Stimulated activated CD8-positive, alpha-beta memory T cell treated with anti-CD3 and anti-CD28 coated beads, Interleukin-7, amount 100 ng/mL, for 48 hours (primary cell): ENCODE results near the gene HOXC5.

Source experiments
- DNase-seq, 2 donors: peaks; one replicate each; pipeline ENCODE4 v3.0.0-alpha.2; 2020; ENCODE audit warnings: low read depth in 1 of 2; ENCODE audit errors: extremely low read depth in 1 of 2

The HOXC5 gene

DNA sequence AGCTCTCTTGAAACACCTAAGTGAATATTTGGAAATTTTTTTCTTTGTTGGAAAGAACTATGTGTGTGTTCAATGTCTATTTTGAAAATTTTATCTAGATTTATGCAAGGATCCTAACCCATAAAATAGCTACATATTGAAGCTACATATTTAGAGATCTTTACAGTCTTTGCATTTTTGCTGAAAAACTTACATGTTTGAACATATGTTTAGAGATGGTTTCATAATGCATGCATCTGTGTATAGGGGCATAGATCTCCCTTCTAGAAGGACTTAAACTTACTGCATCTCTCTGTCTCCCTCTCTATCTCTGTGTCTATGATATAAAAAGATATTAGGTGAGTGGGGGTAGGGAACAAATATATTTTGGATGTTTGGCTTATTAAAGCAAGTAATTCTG lies 12.6 kb downstream of the HOXC5 start:
- no peak for DNase-seq

DNA sequence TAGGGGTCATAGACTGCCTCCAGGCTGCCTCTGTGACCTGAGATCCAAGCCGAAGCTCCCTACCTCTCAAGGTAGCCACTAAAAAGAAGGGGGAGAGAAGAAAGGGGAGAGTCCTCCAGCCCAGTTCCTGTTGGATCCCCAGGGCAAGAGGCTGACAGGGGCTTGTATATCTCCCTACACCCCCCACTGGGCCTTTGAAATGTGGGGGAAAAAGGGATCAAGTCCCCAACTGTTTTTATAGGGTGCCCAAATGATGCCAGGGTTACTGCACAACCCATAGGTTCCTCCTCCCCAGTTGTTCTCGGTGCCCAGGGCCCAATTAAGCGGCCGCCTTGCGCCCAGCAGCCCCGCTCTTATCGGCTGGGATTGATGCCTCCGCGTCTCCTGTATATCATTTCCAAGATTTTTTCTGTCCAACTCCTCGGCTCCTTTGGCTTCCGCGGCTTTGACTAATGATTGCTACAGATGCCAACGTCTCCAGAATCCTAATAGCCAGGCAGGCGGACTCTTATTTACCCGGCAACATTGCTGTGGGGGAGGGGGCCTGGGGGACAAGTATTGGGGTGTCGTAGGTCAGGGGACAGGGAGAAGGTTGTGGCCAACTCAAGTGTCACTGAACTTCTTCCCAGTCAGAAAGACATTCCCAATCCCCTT lies 13.1 kb downstream of the HOXC5 start:
- no peak for DNase-seq

DNA sequence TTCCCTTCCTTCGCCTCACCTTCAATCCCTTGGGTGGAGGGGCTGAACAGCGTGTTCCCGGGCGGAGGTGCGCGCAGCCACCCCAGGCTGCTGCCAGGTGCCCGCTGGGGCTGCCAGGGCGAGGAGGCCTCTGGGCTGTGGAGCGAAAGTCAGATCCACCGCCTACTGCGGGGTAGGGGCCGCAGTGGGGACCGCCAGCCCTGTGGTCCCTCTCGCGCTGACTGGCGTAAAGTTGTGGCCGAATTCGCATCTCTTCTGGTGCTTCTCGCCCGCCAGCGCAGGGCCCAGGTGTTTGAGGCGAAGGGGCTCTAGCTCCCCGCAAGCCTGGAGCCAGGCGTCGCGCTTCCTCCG lies 13.9 kb downstream of the HOXC5 start:
- DNase-seq, result no peak

DNA sequence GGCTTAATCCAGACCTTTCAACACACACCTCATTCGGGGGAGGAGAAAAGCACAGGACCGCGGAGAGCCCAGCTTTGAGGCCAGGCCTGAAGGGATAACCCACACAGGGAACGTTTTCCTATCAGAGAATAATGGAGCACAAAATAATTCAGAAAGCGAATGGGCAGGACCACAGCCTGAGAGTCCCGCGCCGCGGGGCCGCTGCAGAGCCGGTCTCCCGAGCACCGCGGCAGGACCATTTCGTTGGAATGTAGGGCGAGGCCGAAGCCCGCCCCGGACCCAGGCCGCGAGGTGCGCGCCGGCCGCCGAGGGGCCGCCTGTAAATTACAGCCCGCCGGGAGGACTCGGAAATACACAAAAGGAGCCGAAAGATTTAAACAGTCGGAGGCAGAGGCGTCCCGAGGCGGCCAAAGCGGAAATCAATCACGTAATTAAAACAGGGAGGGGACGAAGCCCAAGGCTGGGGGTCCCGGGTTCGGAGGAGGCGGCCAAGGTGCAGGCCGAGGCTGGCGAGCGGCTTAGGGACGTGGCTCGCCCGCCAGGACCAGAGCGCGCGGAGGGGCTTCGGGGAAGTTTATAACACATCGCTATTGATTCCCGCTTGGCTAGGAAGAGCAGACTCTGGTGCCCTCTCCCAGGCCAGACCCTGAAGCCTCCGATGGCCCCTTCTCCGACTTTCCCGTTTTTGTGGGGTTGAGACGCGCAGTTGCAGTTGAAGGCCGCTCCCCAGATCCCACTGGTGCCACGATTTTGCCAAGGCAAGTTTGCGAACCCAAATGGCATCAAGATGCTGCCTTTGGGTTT lies 14.5 kb downstream of the HOXC5 start:
- no peak for DNase-seq

DNA sequence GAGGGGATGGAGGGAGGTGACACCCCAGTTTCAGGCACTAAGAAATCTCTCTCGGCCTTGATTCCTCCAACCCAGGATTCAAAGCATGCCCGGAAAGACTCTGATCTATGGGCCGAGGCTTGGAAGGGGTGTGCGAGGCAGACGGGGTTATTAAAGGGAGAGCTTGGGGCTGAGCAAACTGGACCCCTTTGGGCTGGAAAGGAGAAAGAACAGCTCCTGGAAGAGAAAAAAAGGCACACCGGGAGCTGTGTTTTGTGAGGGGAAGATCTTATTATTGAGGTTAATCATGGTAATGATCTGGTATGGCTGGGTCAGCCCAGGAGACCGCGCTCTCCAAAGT lies 15.1 kb downstream of the HOXC5 start:
- no peak for DNase-seq

DNA sequence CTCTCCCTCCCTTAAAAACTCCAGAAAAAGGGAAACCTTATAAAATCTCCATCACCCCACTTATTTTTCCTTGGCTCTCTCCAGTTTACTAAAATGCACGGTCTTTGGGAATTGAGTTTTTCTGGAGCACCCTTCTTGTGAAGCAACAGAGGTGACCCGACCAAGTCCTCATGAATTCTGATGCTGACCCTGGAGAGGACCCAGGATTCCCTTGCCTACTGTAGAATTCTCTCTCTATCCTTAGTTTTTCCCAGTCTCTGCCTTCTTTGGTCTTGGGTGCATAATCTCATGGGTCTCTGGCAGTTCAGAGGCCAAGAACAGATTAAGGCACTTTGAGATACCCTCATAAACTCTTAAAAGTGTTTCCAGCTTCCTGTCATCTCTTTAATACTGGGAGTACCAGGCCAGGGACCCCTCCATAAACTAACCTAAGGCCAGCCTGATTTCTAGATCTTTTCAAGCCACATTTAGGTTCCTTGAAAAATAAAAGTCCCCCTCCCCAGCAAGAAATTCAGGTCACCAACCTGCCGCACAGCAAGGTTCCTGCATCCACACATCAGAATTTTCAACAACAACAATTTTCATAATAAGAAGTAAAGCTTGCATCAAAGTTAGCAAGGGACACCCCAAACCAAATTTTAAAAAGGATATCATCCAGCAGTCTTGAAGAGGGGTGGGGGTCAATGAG lies 15.7 kb downstream of the HOXC5 start:
- no peak for DNase-seq

DNA sequence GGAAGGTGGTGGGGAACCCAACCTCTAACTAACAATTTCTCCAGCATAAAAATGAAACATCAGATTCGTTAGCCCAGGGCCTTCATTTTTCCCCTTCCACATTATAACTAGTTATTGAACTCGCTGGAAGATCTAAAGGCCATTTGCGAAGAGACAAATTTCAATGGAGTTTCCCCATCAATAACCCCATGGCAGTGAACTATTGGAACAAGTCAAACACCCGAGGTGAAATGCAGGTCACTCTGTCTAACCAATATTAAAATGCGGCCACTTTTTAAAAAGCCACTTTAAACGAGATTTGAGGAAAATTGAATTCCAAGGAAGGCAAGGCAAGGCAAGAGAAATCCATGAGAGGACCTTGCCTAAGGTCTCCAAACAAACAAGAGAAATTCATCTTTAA lies 16.3 kb downstream of the HOXC5 start:
- no peak for DNase-seq

DNA sequence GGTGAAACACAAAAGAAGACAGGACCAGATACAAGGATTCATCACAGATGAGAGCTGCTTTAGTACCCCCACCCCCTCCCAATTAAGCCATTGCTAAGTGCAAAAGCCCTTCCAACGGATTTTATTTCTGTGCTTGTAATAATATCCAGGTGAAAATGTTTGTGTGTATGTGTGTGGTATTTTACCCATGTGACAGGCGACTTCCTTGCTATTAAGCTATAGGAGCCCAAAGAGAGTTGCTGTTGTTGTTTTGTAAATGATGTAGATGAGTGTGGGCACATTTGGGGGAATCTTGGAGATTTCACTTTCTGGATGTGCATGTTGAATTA lies 17.6 kb downstream of the HOXC5 start:
- no peak for DNase-seq

DNA sequence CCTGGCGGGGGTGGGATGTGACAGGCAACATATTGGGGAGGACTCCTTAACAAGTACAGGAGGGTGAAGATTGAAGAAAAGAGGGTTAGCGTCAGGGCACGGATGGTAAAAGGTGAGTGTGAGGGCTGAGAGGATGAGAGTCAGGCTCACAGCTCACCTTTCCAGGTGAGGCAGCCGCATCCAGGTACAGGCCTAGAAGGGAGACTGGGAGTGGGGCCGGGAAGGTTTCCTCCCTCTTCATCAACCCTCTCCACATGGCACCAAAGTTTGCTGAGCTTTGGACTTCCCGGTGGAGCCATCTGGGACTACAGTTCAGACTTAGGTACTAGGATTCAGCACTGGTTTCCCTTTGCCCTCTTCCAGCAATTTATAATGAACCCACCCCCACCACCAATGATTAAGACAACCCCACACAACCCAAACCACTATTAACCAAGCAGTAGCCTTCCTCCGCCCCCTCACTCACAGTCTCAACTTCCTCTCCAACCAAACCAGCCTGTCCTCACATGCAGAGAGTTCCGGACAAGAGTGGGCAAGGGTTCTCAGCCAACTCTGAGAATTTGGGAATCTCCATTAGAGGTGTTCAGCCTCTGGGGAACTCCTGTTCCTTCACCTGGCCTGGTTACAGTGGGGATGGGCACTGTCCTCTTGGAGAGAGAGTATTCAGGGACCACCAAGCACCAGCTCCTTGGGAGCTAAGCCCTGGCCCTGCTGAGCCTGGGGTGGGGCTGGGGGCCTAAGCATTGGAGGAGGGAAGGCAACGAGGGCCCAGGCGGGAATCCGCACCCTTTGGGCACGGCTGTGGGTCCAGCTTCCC lies 18.4 kb downstream of the HOXC5 start:
- no peak for DNase-seq

DNA sequence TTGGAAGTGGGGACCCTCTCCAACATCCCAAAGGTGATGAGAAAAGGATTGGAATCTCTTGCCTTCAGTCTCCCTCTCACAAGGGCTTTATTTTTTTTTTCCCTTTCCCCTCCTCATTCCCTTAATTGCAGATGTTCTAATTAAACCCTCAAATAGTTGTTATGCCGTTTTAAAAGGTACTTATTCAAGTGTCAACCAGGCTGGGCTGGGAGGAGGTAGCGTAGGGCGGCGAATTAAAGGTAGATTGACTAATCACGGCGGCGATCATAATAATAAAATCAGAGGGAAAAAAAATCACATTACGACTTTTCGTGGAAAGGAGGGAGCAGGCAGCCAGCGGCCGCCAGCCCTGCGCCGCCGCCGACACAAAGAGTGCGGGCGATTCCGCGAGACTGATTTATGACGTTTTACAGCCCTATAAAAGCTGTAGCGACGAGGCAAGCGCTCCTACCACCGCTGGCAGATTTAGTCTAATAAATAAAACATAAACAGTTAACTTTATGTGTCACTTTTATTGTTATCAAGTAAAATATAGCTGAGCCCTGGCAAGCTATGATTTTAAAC lies 19.1 kb downstream of the HOXC5 start:
- DNase-seq, result no peak

DNA sequence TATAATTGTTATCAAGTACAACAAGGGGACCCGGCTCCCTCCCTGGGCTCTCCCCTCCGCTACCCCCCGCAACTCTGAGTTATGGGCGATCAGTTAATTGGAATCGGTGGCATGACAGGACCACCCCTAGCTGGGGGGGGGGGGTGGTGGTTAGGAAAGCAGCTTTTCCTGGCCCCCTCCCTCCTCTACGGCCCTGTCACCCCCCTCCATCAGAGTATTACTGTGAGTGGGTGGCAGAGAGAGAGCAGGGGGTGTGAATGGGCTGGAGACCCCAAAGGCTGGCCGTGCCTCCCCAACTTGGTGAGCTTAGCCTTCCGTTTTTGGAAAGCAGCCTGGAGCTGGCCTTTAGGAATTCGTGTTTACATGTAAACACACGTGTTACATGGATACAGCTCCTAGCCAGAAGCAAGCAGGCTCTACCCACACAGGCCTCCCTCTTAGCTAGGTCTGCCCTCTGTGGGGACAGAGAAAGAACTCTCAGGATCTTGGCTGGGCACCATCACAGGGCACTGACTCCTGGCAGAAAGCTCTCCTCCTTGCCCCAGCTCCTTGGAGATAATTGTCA lies 19.7 kb downstream of the HOXC5 start:
- DNase-seq, result no peak

DNA sequence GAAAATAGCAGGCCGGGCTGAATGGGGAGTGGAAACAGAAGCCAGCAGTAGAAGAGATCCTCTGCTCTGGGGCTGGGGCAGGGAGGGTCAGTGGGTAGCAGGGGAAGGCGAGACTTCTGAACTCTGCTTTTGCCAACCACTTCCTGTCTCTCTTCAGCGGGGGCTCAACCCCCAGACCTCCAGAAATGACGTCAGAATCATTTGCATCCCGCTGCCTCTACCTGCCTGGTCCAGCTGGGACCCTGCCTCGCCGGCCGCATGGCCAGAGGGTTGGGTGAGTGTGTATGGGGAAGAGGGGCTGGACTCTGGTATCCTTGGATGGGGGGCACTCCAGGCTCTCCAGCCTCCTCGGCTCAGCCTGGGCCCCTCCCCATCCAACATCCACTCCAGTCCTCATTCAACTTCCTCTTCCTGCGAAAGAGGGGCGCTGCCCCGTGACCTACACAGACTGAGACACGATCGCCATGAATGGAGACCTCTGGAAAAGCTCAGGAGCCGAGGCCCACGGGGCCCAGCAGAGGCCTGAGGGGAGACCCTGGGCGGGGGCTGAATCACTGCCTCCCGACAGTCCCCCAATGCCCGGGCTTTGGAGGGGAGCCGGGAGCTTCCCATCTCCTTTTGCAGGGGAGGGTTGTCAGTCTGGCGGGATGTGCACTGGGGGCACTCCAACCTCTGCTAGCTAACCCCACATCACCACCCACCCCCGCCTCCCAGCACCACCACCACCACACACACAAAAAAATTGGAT lies 20.3 kb downstream of the HOXC5 start:
- DNase-seq, result no peak

DNA sequence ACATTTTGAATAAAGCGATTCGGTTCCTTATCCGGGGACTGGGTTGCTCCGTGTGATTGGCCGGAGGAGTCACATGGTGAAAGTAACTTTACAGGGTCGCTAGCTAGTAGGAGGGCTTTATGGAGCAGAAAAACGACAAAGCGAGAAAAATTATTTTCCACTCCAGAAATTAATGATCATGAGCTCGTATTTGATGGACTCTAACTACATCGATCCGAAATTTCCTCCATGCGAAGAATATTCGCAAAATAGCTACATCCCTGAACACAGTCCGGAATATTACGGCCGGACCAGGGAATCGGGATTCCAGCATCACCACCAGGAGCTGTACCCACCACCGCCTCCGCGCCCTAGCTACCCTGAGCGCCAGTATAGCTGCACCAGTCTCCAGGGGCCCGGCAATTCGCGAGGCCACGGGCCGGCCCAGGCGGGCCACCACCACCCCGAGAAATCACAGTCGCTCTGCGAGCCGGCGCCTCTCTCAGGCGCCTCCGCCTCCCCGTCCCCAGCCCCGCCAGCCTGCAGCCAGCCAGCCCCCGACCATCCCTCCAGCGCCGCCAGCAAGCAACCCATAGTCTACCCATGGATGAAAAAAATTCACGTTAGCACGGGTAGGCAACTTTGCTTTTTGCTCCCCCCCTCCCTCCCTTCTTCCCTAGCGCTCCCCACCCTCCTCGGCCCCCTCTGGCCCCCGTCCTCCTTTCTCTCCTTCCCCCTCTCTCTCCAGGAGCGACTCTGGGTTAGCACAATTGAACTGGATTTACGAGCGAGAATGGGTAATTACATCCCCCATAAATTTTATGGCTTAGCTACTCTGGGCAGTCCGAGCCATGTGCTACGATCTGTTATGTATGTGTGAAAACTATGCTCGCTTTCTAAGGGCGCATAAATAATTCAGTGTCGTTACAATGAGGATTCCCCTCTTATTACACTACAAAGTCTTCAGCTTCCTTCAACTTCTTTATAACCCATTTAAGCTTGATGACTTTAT lies 21.2 kb downstream of the HOXC5 start, which contains the start of gene HOXC4:
TSS of gene HOXC4 (plus strand) at position 85 of the 991 bp plus-strand sequence. CDS start at position 173, 88 bp downstream.
- DNase-seq, result no peak

DNA sequence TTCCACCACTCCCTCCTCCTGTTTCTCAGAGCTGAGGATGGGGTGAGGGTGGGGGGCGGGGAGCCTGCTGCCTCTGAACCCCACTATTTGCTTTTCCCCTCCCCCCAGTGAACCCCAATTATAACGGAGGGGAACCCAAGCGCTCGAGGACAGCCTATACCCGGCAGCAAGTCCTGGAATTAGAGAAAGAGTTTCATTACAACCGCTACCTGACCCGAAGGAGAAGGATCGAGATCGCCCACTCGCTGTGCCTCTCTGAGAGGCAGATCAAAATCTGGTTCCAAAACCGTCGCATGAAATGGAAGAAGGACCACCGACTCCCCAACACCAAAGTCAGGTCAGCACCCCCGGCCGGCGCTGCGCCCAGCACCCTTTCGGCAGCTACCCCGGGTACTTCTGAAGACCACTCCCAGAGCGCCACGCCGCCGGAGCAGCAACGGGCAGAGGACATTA lies 21.9 kb downstream of the HOXC5 start:
- DNase-seq, result no peak

DNA sequence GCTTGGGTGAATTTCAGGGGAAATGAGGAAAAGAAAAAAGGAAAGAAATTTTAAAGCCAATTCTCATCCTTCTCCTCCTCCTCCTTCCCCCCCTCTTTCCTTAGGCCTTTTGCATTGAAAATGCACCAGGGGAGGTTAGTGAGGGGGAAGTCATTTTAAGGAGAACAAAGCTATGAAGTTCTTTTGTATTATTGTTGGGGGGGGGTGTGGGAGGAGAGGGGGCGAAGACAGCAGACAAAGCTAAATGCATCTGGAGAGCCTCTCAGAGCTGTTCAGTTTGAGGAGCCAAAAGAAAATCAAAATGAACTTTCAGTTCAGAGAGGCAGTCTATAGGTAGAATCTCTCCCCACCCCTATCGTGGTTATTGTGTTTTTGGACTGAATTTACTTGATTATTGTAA lies 22.7 kb downstream of the HOXC5 start:
- DNase-seq, result no peak

DNA sequence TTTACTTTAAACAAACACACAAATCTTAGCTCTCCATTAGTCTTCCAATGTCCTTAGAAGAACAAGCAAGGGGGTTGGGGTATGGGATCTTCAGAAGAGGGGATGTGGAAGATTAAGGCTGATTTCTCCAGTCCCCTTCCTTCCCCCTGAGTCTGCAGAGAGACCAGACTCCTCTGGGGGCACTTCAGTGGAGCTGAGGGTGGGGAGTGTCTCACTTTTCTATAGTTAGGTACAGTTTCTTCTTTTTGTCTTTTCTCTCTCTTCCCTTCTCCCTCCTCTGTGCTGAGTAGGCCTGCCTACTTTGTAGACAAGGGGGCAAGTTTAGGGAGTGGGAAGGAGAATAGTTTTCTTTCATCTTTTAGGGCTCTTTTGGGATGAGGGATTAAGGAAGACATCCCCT lies 23.3 kb downstream of the HOXC5 start:
- no peak for DNase-seq

DNA sequence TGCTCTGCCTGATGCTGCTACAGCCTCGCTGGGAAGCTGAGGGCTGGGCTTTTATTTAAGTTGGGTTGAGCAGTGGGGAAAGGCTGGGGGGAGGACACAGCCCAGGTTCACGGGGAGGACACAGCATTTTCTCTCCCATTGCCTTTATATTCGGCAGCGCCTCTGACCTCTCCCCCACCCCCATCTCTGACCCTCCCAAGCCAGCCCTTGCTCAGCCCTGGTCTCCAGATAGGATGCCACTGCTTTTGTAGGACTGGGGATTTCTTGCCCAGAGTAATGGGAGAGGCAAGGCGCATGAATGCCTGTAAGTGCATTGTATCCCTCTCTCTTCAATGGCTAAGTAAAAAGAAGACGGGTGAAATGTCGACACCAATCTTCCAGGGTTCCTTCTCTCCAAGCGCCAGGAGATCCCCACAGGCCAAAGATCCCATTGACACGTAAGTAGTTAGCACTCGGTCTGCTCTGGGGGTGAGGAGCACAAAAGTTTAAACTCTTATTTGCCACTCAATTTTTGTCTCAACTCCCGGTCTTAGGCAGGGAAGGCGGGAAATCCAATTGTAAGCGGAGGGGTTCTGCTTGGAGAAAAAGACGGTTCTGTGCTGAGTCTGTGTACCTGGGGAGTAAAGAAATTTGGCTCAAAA lies 25.4 kb downstream of the HOXC5 start:
- no peak for DNase-seq

DNA sequence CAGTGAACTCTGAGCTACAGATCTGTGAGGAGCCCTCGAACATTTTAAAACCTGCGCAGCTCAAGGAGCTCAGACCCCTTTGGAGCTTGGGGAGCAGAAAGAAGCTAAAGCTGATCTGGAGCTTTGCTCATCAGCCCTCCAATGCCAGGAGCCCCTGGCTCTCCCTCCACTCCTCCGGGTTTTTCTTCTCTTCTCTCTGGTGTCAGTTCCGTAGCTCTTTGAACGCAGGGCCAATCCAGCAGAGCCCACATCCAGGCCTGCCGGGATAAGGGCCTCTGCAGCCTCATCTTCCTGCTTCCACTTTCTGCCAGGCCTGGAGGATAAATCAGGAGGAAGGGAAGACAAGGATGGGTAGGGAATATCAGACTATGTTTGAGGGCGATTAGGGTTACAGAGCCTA lies 26.8 kb downstream of the HOXC5 start:
- DNase-seq, result no peak
